ENCODE measurements around the gene PTPRN2. TPM values are rescaled to one million over a fixed set of nuclear protein-coding genes. Genes with fewer than 3 reads are reported as not detected.

The PTPRN2 gene
- total RNA-seq, 1 experiment from 2014 or later = 2.1 TPM

- no peak for TF ChIP-seq CTCF (IDR thresholded peaks at IDR 0.05 in 2 of 3, conservative IDR thresholded peaks at IDR 0.05 in 1 of 3; ENCODE audit: borderline replicate concordance in 1 of 3, insufficient read depth in 1 of 3, low read depth in 2 of 3, low read length in 2 of 3)
Measured at GRCh38 chr7:158562517-158562916, 25.1 kb downstream of the PTPRN2 start (continued).

- Histone ChIP-seq H3K36me3 (ENCODE audit: control insufficient read depth in 1 of 2, insufficient read depth in 2 of 2, low read length in 2 of 2) (no peaks in the 10 kb centered on the region), H3K4me3 (replicated peaks in 1 of 2; ENCODE audit: low read depth in 1 of 2, low read length in 2 of 2) (no peak overlapping the region), H3K27ac (ENCODE audit: low read depth, low read length) (no peak overlapping the region), H3K4me1 (ENCODE audit: control insufficient read depth in 1 of 2, insufficient read depth in 2 of 2, low read length in 2 of 2) (no peaks in the 10 kb centered on the region), H3K9me2 (ENCODE audit: insufficient read depth) (no peaks in the 10 kb centered on the region), H3K9ac (ENCODE audit: low read length) (no peak overlapping the region), H3K4me2 (ENCODE audit: low read length) (no peak overlapping the region), H4K20me1 (ENCODE audit: insufficient read depth) (no peaks in the 10 kb centered on the region), H3K27me3 (ENCODE audit: insufficient read depth, low read length) (peaks cover 20% of the 10 kb centered on the region), H2AFZ (ENCODE audit: low read depth, low read length, poor library complexity, severe bottlenecking) (no peak overlapping the region), H3K9me3 (ENCODE audit: control insufficient read depth in 1 of 2, insufficient read depth in 1 of 2, low read depth in 1 of 2, low read length in 2 of 2) (no peaks in the 10 kb centered on the region), H3K79me2 (ENCODE audit: insufficient read depth, low read length) (no peaks in the 10 kb centered on the region)
- ChIA-PET CTCF (no interaction called here), POLR2A (no interaction called here), RAD21 (ENCODE audit: low non-redundant PET in 1 of 2, low total read pairs in 2 of 2, uncharacterized antibody in 2 of 2, unreplicated experiment in 2 of 2) (no interaction called here)
- DNase-seq (ENCODE audit: low read depth, low spot score) (no peak), ATAC-seq (no peak)
- intact Hi-C loops (cut with micrococcal nuclease) = no loop called here
- no TSS peak for BruUV-seq (replicated peaks)
- TF ChIP-seq MAX (IDR thresholded peaks at IDR 0.05) = no peak
Measured at GRCh38 chr7:158561659-158562058, 26.0 kb downstream of the PTPRN2 start.

GRCh38 chr7:158560386-158560785 lies 27.2 kb downstream of the PTPRN2 start:
- Histone ChIP-seq H3K4me1 (ENCODE audit: control insufficient read depth in 1 of 2, insufficient read depth in 2 of 2, low read length in 2 of 2) (no peaks in the 10 kb centered on the region), H3K27me3 (ENCODE audit: insufficient read depth, low read length) (peaks cover 16% of the 10 kb centered on the region), H2AFZ (ENCODE audit: low read depth, low read length, poor library complexity, severe bottlenecking) (no peak overlapping the region), H3K9me3 (ENCODE audit: control insufficient read depth in 1 of 2, insufficient read depth in 1 of 2, low read depth in 1 of 2, low read length in 2 of 2) (no peaks in the 10 kb centered on the region), H3K9ac (ENCODE audit: low read length) (no peak overlapping the region), H3K4me3 (replicated peaks in 1 of 2; ENCODE audit: low read depth in 1 of 2, low read length in 2 of 2) (no peak overlapping the region), H3K36me3 (ENCODE audit: control insufficient read depth in 1 of 2, insufficient read depth in 2 of 2, low read length in 2 of 2) (no peaks in the 10 kb centered on the region), H3K4me2 (ENCODE audit: low read length) (no peak overlapping the region), H4K20me1 (ENCODE audit: insufficient read depth) (no peaks in the 10 kb centered on the region), H3K9me2 (ENCODE audit: insufficient read depth) (no peaks in the 10 kb centered on the region), H3K27ac (ENCODE audit: low read depth, low read length) (no peak overlapping the region), H3K79me2 (ENCODE audit: insufficient read depth, low read length) (no peaks in the 10 kb centered on the region)
- POLR2A ChIA-PET = no interaction called here
- intact Hi-C loops (cut with micrococcal nuclease) = no loop called here
- RAD21 ChIA-PET (ENCODE audit: low non-redundant PET in 1 of 2, low total read pairs in 2 of 2, uncharacterized antibody in 2 of 2, unreplicated experiment in 2 of 2) = no interaction called here
- ATAC-seq (no peak), DNase-seq (ENCODE audit: low read depth, low spot score) (no peak)
- CTCF ChIA-PET = no interaction called here
- BruUV-seq (replicated peaks) = no TSS peak
- TF ChIP-seq ZFX (IDR thresholded peaks at IDR 0.05) (no peak), FOSL1 (IDR thresholded peaks at IDR 0.05; ENCODE audit: low read depth) (no peak), MAX (IDR thresholded peaks at IDR 0.05) (no peak), YY1 (IDR thresholded peaks at IDR 0.05; ENCODE audit: extremely low read depth, insufficient replicate concordance, low read depth, low read length) (no peak), CTCF (IDR thresholded peaks at IDR 0.05 in 2 of 3, conservative IDR thresholded peaks at IDR 0.05 in 1 of 3; ENCODE audit: borderline replicate concordance in 1 of 3, insufficient read depth in 1 of 3, low read depth in 2 of 3, low read length in 2 of 3) (no peak), SIN3A (IDR thresholded peaks at IDR 0.05; ENCODE audit: low read depth) (no peak), POLR2A (IDR thresholded peaks at IDR 0.05; ENCODE audit: borderline replicate concordance, extremely low read depth, insufficient read depth, insufficient read length) (no peak), EGR1 (IDR thresholded peaks at IDR 0.05; ENCODE audit: low read depth) (no peak), CEBPB (IDR thresholded peaks at IDR 0.05; ENCODE audit: low read depth) (no peak), ATF3 (IDR thresholded peaks at IDR 0.05) (no peak), SRF (IDR thresholded peaks at IDR 0.05; ENCODE audit: low read depth) (no peak), ELF1 (IDR thresholded peaks at IDR 0.05; ENCODE audit: borderline replicate concordance, low read depth) (no peak)
